ENCODE results near the gene RAP1GAP2.
"Not testable (repeated sequence)": the region's sequence is repeated elsewhere in the genome, so short reads cannot be mapped to it uniquely, and the experiment has no call there.

The RAP1GAP2 gene

GRCh38 chr17:3027786-3028532, 231.7 kb downstream of the RAP1GAP2 start:
- Histone ChIP-seq H3K4me3 (ENCODE audit: low read depth, low read length) (no peak overlapping the region), H3K27ac (ENCODE audit: low read depth, low read length) (no peak overlapping the region), H3K4me1 (ENCODE audit: control insufficient read depth, insufficient read depth, low read length) (no peaks in the 10 kb centered on the region), H3K9ac (ENCODE audit: low read depth, low read length) (no peak overlapping the region), H3K36me3 (ENCODE audit: control insufficient read depth, insufficient read depth, low read length) (peaks cover 60% of the 10 kb centered on the region), H3K27me3 (ENCODE audit: control insufficient read depth, insufficient read depth, low read length) (no peaks in the 10 kb centered on the region), H3K9me3 (ENCODE audit: control insufficient read depth, insufficient read depth, low read length) (no peaks in the 10 kb centered on the region)

GRCh38 chr17:3029213-3029913, 233.1 kb downstream of the RAP1GAP2 start:
- Histone ChIP-seq H3K4me3 (ENCODE audit: low read depth, low read length) (no peak overlapping the region), H3K9ac (ENCODE audit: low read depth, low read length) (no peak overlapping the region), H3K9me3 (ENCODE audit: control insufficient read depth, insufficient read depth, low read length) (no peaks in the 10 kb centered on the region), H3K4me1 (ENCODE audit: control insufficient read depth, insufficient read depth, low read length) (no peaks in the 10 kb centered on the region), H3K36me3 (ENCODE audit: control insufficient read depth, insufficient read depth, low read length) (peaks cover 53% of the 10 kb centered on the region), H3K27ac (ENCODE audit: low read depth, low read length) (no peak overlapping the region), H3K27me3 (ENCODE audit: control insufficient read depth, insufficient read depth, low read length) (no peaks in the 10 kb centered on the region)

- Histone ChIP-seq H3K4me3 (ENCODE audit: low read depth, low read length) (no peak overlapping the region), H3K9ac (ENCODE audit: low read depth, low read length) (no peak overlapping the region), H3K4me1 (ENCODE audit: control insufficient read depth, insufficient read depth, low read length) (no peaks in the 10 kb centered on the region), H3K36me3 (ENCODE audit: control insufficient read depth, insufficient read depth, low read length) (peaks cover 57% of the 10 kb centered on the region), H3K27me3 (ENCODE audit: control insufficient read depth, insufficient read depth, low read length) (no peaks in the 10 kb centered on the region), H3K27ac (ENCODE audit: low read depth, low read length) (no peak overlapping the region), H3K9me3 (ENCODE audit: control insufficient read depth, insufficient read depth, low read length) (no peaks in the 10 kb centered on the region)
Measured at GRCh38 chr17:3030096-3030495, 233.9 kb downstream of the RAP1GAP2 start.

DNA sequence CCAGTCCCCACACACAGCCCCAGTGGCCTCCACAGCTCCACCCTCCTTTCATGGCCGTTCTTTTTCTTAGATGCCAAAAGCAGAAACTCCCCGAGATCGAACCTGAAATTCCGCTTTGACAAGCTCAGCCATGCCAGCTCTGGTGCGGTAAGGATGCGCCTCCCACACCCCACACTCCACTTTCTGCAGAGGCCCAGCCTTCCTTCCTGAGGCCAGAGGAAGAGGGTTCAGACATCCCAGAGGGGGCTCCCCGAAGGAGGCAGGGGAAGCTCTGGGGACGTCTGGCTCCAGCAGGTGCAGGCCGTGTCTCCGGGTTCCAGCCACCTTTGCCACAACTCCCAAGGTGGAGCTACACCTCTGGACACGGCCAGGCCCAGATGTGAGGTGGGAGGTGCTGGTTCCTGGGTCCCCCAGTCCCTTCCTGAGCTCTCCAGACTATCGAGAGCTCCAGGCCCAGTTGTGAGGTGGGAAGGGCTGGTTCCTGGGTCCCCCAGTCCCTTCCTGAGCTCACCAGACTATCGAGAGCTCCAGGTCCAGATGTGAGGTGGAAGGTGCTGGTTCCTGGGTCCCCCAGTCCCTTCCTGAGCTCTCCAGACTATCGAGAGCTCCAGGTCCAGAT, 234.7 kb downstream of the RAP1GAP2 start:
- H3K4me1 ChIP-seq (ENCODE audit: control insufficient read depth, insufficient read depth, low read length); H3K27me3 ChIP-seq (ENCODE audit: control insufficient read depth, insufficient read depth, low read length); H3K27ac ChIP-seq (ENCODE audit: low read depth, low read length); H3K9me3 ChIP-seq (ENCODE audit: control insufficient read depth, insufficient read depth, low read length); H3K9ac ChIP-seq (ENCODE audit: low read depth, low read length); H3K4me3 ChIP-seq (ENCODE audit: low read depth, low read length): not testable (repeated sequence)
- H3K36me3 ChIP-seq (ENCODE audit: control insufficient read depth, insufficient read depth, low read length): peaks cover 59% of the 10 kb centered on the region

DNA sequence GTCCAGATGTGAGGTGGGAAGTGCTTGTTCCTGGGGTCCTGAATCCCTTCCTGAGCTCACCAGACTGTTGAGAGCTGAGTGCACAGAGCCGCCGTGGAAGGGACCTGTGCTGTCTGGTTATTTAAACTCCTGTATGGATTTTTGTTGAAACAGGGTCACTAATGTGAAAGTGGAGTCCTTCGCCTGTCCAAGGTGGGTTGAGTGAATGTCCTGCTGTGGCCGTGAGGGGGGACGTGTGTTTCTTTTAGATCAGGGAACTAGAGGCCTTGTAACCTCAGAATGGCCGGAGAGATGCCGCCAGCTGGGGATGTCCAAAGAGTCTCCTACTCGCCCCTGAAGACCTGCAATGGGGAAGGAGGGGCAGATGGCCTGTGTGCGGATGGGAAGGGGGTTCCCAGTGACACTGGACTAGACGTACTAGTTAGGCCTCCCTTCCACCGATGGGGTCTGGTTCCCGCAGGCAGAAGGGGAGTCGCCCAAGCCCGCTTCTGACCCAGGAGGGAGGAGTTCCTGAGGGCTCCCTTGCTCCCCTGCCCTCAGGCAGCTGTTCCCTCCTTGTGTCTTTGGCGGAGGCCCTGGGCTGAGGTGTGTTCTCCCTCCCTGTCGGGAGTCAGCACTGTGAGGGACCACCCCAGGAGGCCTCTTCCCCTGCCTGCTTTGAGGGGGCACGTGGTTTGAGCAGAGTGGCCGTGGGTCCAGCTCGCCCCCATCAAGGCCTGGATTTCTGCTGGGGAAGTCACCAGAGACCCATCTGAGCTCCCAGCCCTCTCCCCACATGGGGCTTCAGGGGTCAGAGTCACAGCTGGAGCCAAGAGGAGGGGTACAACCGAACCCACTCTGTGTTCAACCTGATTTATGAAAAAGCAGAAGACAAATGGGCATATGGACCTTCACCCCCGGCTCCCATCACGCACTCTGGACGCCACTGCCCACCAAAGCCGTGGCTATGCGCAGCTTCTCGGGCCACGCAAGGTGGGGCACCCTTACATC, 236.3 kb downstream of the RAP1GAP2 start:
- H3K9ac ChIP-seq (ENCODE audit: low read depth, low read length): no peak overlapping the region
- H3K4me3 ChIP-seq (ENCODE audit: low read depth, low read length): no peak overlapping the region
- H3K27ac ChIP-seq (ENCODE audit: low read depth, low read length): no peak overlapping the region
- H3K4me1 ChIP-seq (ENCODE audit: control insufficient read depth, insufficient read depth, low read length): no peaks in the 10 kb centered on the region
- no peaks in the 10 kb centered on the region for H3K9me3 ChIP-seq (ENCODE audit: control insufficient read depth, insufficient read depth, low read length)
- H3K27me3 ChIP-seq (ENCODE audit: control insufficient read depth, insufficient read depth, low read length): no peaks in the 10 kb centered on the region
- H3K36me3 ChIP-seq (ENCODE audit: control insufficient read depth, insufficient read depth, low read length): peaks cover 48% of the 10 kb centered on the region

GRCh38 chr17:3033248-3033640, 237.0 kb downstream of the RAP1GAP2 start:
- Histone ChIP-seq H3K27me3 (ENCODE audit: control insufficient read depth, insufficient read depth, low read length) (no peaks in the 10 kb centered on the region), H3K4me3 (ENCODE audit: low read depth, low read length) (no peak overlapping the region), H3K9me3 (ENCODE audit: control insufficient read depth, insufficient read depth, low read length) (no peaks in the 10 kb centered on the region), H3K36me3 (ENCODE audit: control insufficient read depth, insufficient read depth, low read length) (peaks cover 43% of the 10 kb centered on the region), H3K9ac (ENCODE audit: low read depth, low read length) (no peak overlapping the region), H3K27ac (ENCODE audit: low read depth, low read length) (no peak overlapping the region), H3K4me1 (ENCODE audit: control insufficient read depth, insufficient read depth, low read length) (no peaks in the 10 kb centered on the region)

DNA sequence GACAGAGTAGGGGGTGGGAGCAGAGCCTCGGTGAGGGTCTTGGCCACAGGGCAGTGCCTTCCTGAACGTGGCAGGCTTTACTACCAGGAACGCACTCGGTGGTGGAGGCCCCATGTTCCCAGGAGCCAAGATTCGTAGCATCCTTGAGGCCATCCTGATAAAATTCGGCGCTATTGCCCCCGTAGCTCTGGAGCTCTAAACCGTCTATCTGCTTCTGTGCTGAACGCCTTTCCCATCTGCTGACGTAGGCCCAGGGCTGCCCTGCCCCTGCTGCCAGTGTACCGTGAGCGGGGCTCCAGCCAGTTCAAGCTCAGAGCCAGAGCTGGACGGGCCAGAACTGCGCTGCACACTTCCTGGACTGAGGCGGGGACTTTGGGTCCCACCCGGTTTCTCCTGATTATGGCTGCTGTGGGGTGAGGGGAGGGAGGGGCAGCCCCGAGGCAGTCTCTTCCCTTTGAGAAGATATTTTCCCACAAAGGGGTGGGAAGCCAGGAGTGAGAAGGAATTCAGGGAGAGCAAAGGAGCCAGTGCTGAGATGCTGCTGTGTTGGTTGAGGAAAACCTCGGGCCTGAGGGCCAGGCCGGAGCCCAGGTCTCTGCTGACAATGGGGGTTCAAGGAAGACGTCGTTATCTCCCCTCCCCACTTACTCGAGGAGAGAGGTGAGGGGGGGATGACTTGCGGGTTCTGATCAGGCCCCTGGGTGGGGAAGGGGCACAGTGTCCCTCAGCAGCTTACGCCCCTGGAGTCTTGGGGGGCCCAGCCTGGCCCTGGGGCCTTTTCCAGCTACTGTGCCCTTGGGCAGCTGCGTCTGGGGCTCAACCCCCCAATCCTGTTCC, 237.7 kb downstream of the RAP1GAP2 start:
- Histone ChIP-seq H3K4me1 (ENCODE audit: control insufficient read depth, insufficient read depth, low read length) (no peaks in the 10 kb centered on the region), H3K9me3 (ENCODE audit: control insufficient read depth, insufficient read depth, low read length) (no peaks in the 10 kb centered on the region), H3K9ac (ENCODE audit: low read depth, low read length) (no peak overlapping the region), H3K27ac (ENCODE audit: low read depth, low read length) (no peak overlapping the region), H3K36me3 (ENCODE audit: control insufficient read depth, insufficient read depth, low read length) (peaks cover 39% of the 10 kb centered on the region), H3K27me3 (ENCODE audit: control insufficient read depth, insufficient read depth, low read length) (no peaks in the 10 kb centered on the region), H3K4me3 (ENCODE audit: low read depth, low read length) (no peak overlapping the region)

DNA sequence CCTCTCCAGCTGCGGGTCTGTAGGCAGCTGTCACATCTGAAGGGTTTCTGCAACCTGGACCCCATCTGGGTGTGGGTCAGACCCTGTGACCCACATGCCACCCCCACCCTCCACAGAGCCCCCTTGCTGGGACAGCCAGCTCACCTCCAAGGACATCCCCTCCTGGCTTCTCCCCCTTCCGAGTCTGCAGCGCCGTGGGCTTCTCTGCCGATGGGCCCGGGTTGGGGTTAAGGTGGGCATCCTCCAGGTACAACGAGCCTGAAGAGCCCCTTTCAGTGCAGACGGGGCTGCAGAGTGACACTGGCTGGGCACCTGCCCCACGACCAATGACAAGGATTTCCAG, 238.3 kb downstream of the RAP1GAP2 start:
- no peaks in the 10 kb centered on the region for H3K4me1 ChIP-seq (ENCODE audit: control insufficient read depth, insufficient read depth, low read length)
- H3K9ac ChIP-seq (ENCODE audit: low read depth, low read length): no peak overlapping the region
- no peaks in the 10 kb centered on the region for H3K9me3 ChIP-seq (ENCODE audit: control insufficient read depth, insufficient read depth, low read length)
- H3K36me3 ChIP-seq (ENCODE audit: control insufficient read depth, insufficient read depth, low read length): peaks cover 33% of the 10 kb centered on the region
- no peak overlapping the region for H3K4me3 ChIP-seq (ENCODE audit: low read depth, low read length)
- H3K27me3 ChIP-seq (ENCODE audit: control insufficient read depth, insufficient read depth, low read length): no peaks in the 10 kb centered on the region
- no peak overlapping the region for H3K27ac ChIP-seq (ENCODE audit: low read depth, low read length)

DNA sequence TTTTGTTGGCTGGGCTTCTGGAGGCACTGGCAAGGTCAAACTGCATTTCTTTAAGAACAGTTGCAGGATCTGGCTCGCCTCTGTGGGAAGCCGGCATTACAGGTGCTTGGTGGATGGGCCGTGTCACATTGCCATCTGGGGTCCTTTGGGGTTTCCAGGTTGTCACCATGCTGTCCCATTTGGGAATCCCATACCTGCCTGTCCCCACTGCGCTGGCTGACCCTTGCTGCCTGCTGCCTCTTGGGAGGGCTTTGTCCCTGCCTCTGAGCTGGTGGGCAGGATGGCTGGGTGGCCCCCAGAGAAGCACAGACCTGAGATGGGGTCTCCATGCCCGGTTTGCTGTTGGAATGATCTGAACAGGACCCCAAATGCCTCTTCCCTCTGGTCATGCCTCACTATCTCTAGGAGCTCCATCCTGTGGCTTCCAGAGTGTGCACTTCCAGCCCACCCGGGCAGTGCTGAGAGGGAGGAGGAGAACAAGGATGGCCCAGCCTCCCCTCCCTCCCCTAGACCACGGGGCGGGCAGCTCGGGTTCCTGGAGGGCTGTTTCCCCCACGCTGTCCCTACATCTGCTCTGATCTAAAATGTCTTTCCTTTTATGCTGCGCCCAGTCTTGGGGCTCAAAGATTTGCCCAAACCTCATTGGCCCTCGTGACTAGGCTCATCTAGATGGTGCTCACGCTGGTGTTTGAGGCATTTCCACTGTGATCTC, 239.2 kb downstream of the RAP1GAP2 start:
- no peaks in the 10 kb centered on the region for H3K9me3 ChIP-seq (ENCODE audit: control insufficient read depth, insufficient read depth, low read length)
- H3K27ac ChIP-seq (ENCODE audit: low read depth, low read length): no peak overlapping the region
- H3K4me3 ChIP-seq (ENCODE audit: low read depth, low read length): no peak overlapping the region
- no peak overlapping the region for H3K9ac ChIP-seq (ENCODE audit: low read depth, low read length)
- no peaks in the 10 kb centered on the region for H3K27me3 ChIP-seq (ENCODE audit: control insufficient read depth, insufficient read depth, low read length)
- peaks cover 24% of the 10 kb centered on the region for H3K36me3 ChIP-seq (ENCODE audit: control insufficient read depth, insufficient read depth, low read length)
- H3K4me1 ChIP-seq (ENCODE audit: control insufficient read depth, insufficient read depth, low read length): no peaks in the 10 kb centered on the region

- H3K4me1 ChIP-seq (ENCODE audit: control insufficient read depth, insufficient read depth, low read length): no peaks in the 10 kb centered on the region
- H3K27ac ChIP-seq (ENCODE audit: low read depth, low read length): no peak overlapping the region
- no peak overlapping the region for H3K9ac ChIP-seq (ENCODE audit: low read depth, low read length)
- no peaks in the 10 kb centered on the region for H3K27me3 ChIP-seq (ENCODE audit: control insufficient read depth, insufficient read depth, low read length)
- H3K36me3 ChIP-seq (ENCODE audit: control insufficient read depth, insufficient read depth, low read length): peaks cover 19% of the 10 kb centered on the region; the same call in 1 of the 2 replicates
- H3K9me3 ChIP-seq (ENCODE audit: control insufficient read depth, insufficient read depth, low read length): no peaks in the 10 kb centered on the region
- no peak overlapping the region for H3K4me3 ChIP-seq (ENCODE audit: low read depth, low read length)
Measured at GRCh38 chr17:3035968-3036280, 239.7 kb downstream of the RAP1GAP2 start.
